HG02571 (cell line): ENCODE results near the gene PTP4A2.

Experiments used
- ATAC-seq: cut with Tn5 transposase; IDR thresholded peaks from one replicate; pipeline ENCODE4 v1.9.1; 2021; ENCODE audit warnings: mild to moderate bottlenecking, moderate library complexity; ENCODE audit not compliant: unreplicated experiment

The PTP4A2 gene

GRCh38 chr1:31866450-31867032 lies 71.6 kb downstream of the PTP4A2 start:
- ATAC-seq = no peak

- no peak for ATAC-seq
These were observed 72.3 kb downstream of the PTP4A2 start for GRCh38 chr1:31865728-31866449.

DNA sequence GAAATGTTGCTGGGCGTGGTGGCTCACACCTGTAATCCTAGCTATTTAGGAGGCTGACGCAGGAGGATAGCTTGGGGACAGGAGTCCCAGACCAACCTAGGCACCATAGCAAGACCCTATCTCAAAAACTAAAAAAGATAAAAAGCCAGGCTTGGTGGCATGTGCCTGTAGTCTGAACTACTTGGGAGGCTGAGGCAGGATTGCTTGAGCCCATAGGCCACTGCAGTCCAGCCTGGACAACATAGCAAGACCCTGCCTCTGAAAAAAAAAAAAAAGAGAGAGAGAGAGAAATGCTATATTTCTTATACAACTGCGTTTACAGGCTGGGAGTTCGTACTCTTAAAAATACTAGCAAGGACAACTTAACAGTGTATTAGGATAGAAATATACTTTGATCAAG lies 76.1 kb downstream of the PTP4A2 start:
- no peak for ATAC-seq

DNA sequence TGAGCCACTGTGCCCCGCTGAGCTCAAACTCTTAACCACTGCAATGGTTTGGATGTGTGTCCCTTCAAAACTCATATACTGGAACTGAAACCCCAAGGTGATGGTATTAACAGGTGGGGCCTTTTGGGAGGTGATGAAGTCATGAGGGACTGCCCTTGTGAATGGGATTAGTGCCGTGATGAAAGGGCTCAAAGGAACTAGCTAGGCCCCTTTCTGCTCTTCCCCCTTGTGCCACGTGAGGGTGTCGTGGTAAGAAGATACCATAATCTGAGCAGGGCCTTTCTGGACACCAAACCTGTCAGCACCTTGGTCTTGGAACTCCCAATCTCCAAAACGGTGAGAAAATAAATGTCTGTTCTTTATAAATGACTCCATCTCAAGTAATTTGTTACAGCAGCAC lies 76.8 kb downstream of the PTP4A2 start:
- ATAC-seq = no peak

DNA sequence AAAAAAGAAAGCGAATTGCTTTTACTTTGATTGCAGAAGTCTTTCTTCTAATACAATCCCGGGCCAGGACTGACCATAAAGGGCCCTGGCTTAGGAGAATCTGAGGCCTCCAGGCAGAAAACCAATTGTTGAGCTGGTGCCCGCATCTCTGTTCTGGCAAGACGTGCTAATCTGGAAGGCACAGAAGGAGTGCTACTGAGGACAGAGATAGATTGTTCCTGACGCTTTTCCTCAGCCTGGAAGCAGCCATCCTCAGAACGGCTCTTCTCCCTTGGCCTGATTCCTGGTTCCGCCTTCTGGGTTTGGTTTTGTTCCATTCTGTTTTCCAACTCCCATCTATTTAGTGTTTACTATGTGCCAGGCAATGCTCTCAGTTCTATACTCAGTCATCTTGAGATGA lies 77.6 kb downstream of the PTP4A2 start:
- ATAC-seq = no peak

DNA sequence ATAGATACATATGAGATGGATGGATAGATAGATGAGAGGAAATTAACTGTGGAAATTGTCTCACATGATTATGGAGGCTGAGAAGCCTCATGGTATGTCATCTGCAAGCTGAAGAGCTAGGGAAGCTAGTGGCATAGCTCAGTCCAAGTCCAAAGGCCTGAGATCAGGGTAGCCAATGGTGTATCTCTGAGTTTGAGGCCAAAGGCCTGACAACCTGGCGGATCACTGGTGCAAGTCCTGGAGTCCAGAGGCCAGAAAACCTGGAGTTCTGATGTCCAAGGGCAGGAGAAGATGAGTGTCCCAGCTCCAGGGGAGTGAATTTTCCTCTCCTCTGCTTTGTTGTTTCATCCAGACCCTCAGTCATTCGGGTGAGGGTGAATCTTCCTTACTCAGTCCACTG lies 78.4 kb downstream of the PTP4A2 start:
- no peak for ATAC-seq

DNA sequence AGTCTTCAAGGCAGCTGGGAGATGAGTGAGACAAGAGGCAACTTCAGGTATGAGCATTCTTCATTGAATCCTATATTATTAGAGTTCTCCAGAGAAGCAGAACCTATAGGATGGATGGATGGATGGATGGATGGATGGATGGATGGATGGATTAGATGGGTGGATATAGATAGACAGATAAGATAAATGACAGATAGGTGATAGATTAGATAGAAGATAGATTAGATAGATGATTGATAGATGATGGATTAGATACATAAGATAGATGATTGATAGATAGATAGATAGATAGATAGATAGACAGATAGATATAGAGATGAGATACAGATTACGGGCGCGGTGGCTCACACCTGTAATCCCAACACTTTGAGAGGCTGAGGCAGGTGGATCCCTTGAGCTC lies 79.1 kb downstream of the PTP4A2 start:
- no peak for ATAC-seq

DNA sequence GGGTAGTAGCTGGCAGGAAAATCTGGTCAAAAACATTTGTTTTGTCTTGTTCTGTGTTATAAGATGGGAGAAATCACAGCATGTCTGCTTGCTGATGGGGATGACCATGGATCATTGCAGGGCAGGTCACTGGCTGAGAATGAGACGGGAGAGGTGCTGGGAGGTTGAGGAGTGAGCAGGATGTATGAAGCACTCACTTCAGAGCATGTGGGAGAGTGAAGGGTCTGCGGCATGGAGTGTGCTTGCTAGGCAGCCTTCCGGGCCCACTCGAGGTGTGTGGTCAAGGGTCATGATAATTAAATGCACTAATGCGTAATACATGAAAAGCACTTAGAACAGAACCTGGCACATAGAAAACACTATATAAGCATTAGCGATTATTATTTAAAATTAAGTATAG lies 80.3 kb downstream of the PTP4A2 start:
- ATAC-seq = no peak
